Measurements from ENCODE around the gene SMG9. TPM values are rescaled to one million over a fixed set of nuclear protein-coding genes. Genes with fewer than 3 reads are reported as not detected.

SMG9 gene
- polyA plus RNA-seq, 1 of the 3 experiments (the other 2 are of a cell fraction): 24.3 TPM

GRCh38 chr19:43735013-43735412 lies 19.7 kb downstream of the SMG9 start:
- no peak overlapping the region for H3K4me3 ChIP-seq (ENCODE audit: low read depth in 2 of 2, low read length in 1 of 2)
- peaks cover 3% of the 10 kb centered on the region for H3F3A ChIP-seq (replicated peaks; ENCODE audit: insufficient read depth)
- peaks cover 49 to 81% of the 10 kb centered on the region in 2 experiments for H3K36me3 ChIP-seq (replicated peaks in 1 of 2; ENCODE audit: control insufficient read depth in 1 of 2, insufficient read depth in 2 of 2, low read length in 1 of 2)
- H3K9me2 ChIP-seq: no peaks in the 10 kb centered on the region
- no peak overlapping the region for H2AFZ ChIP-seq (ENCODE audit: low read depth)
- DNase-seq: no peak
- peaks cover 0 to 20% of the 10 kb centered on the region in 2 experiments; a peak in 1 of 4 replicates for H3K4me1 ChIP-seq (ENCODE audit: control insufficient read depth in 1 of 2, insufficient read depth in 2 of 2, low read depth in 1 of 2, low read length in 1 of 2)
- H4K20me1 ChIP-seq (ENCODE audit: insufficient read depth): no peaks in the 10 kb centered on the region
- ChIA-PET CTCF (interaction anchor here (1.4 to 4.4 kb wide), 5 partner anchors 11 to 74 kb away, joined by 3 to 27 read pairs (median 4); no protein-coding TSS in a partner anchor), POLR2A (no interaction called here)
- H3K27me3 ChIP-seq (ENCODE audit: insufficient read depth): no peaks in the 10 kb centered on the region
- H3K27ac ChIP-seq (ENCODE audit: low read depth in 2 of 2, low read length in 1 of 2): no peak overlapping the region
- no peak overlapping the region for H3K4me2 ChIP-seq
- no peak for TF ChIP-seq TAF1 (IDR thresholded peaks at IDR 0.05; ENCODE audit: borderline replicate concordance, low read depth, low read length)
- TF ChIP-seq REST (IDR thresholded peaks at IDR 0.05; ENCODE audit: low read depth, low read length): no peak
- no peaks in the 10 kb centered on the region for H3K79me2 ChIP-seq (ENCODE audit: insufficient read depth)
- 92% methylated on average over 6 of the region's 6 CpGs for WGBS (ENCODE audit: low lambda C conversion rate)
- no peak overlapping the region for H3K9ac ChIP-seq
- H3K9me3 ChIP-seq: no peaks in the 10 kb centered on the region

DNA sequence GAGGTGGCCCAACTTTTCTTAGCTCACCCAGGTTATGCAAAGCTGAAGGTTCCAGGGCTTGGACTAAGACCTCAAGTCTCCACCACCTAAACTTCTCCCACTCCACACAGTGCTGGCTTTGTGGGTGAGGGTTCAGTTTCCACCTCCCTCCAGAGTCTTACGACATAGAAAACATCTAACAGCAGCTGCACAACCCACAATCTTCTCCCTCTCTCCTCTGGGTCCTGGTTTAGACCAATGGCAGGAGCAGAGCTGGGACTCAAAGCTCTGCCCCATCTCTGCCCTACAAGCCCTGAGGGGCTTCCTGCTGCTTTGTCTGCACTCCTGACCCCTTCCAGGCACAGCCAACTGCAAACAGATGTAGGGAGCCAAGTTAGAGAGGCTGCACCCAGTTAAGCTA lies 22.9 kb downstream of the SMG9 start:
- Histone ChIP-seq H3F3A (replicated peaks; ENCODE audit: insufficient read depth) (no peaks in the 10 kb centered on the region), H3K27ac (ENCODE audit: low read depth in 2 of 2, low read length in 1 of 2) (peak overlapping the region in 1 of 2 experiments; percentile 50; a peak in 1 of 4 replicates), H3K36me3 (replicated peaks in 1 of 2; ENCODE audit: control insufficient read depth in 1 of 2, insufficient read depth in 2 of 2, low read length in 1 of 2) (peaks cover 35 to 68% of the 10 kb centered on the region in 2 experiments), H3K27me3 (ENCODE audit: insufficient read depth) (no peaks in the 10 kb centered on the region), H3K4me1 (ENCODE audit: control insufficient read depth in 1 of 2, insufficient read depth in 2 of 2, low read depth in 1 of 2, low read length in 1 of 2) (peaks cover 0 to 20% of the 10 kb centered on the region in 2 experiments; a peak in 1 of 4 replicates), H3K9me2 (no peaks in the 10 kb centered on the region), H4K20me1 (ENCODE audit: insufficient read depth) (no peaks in the 10 kb centered on the region), H3K9me3 (no peaks in the 10 kb centered on the region), H3K4me3 (ENCODE audit: low read depth in 2 of 2, low read length in 1 of 2) (no peak overlapping the region), H3K79me2 (ENCODE audit: insufficient read depth) (no peaks in the 10 kb centered on the region), H3K4me2 (no peak overlapping the region), H2AFZ (ENCODE audit: low read depth) (no peak overlapping the region), H3K9ac (no peak overlapping the region)
- DNase-seq: no peak
- TF ChIP-seq SMC3 (IDR thresholded peaks at IDR 0.05; ENCODE audit: low read depth, low read length) (no peak), MEF2A (IDR thresholded peaks at IDR 0.05; ENCODE audit: borderline replicate concordance, low read depth) (no peak), NRF1 (IDR thresholded peaks at IDR 0.05; ENCODE audit: low read depth, low read length) (no peak), GATA2 (CRISPR knock-in tag; IDR thresholded peaks at IDR 0.05) (no peak), RXRA (IDR thresholded peaks at IDR 0.05; ENCODE audit: borderline replicate concordance, low read depth) (no peak), SIN3A (IDR thresholded peaks at IDR 0.05; ENCODE audit: borderline replicate concordance, low read depth, low read length) (no peak), EZH2phosphoT487 (IDR thresholded peaks at IDR 0.05; ENCODE audit: borderline replicate concordance, low read depth) (no peak), USF1 (IDR thresholded peaks at IDR 0.05; ENCODE audit: borderline replicate concordance, low read depth) (no peak), POLR2AphosphoS5 (IDR thresholded peaks at IDR 0.05; ENCODE audit: low read depth, low read length) (no peak), NFIC (IDR thresholded peaks at IDR 0.05; ENCODE audit: borderline replicate concordance) (no peak), ELF1 (IDR thresholded peaks at IDR 0.05) (no peak), TCF12 (IDR thresholded peaks at IDR 0.05) (no peak), IRF3 (IDR thresholded peaks at IDR 0.05; ENCODE audit: low read depth, low read length) (no peak)
- TF ChIP-seq, protein P1, sequence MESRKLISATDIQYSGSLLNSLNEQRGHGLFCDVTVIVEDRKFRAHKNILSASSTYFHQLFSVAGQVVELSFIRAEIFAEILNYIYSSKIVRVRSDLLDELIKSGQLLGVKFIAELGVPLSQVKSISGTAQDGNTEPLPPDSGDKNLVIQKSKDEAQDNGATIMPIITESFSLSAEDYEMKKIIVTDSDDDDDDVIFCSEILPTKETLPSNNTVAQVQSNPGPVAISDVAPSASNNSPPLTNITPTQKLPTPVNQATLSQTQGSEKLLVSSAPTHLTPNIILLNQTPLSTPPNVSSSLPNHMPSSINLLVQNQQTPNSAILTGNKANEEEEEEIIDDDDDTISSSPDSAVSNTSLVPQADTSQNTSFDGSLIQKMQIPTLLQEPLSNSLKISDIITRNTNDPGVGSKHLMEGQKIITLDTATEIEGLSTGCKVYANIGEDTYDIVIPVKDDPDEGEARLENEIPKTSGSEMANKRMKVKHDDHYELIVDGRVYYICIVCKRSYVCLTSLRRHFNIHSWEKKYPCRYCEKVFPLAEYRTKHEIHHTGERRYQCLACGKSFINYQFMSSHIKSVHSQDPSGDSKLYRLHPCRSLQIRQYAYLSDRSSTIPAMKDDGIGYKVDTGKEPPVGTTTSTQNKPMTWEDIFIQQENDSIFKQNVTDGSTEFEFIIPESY (IDR thresholded peaks at IDR 0.05; ENCODE audit: borderline replicate concordance, low read depth): no peak
- TF ChIP-seq, protein P2, sequence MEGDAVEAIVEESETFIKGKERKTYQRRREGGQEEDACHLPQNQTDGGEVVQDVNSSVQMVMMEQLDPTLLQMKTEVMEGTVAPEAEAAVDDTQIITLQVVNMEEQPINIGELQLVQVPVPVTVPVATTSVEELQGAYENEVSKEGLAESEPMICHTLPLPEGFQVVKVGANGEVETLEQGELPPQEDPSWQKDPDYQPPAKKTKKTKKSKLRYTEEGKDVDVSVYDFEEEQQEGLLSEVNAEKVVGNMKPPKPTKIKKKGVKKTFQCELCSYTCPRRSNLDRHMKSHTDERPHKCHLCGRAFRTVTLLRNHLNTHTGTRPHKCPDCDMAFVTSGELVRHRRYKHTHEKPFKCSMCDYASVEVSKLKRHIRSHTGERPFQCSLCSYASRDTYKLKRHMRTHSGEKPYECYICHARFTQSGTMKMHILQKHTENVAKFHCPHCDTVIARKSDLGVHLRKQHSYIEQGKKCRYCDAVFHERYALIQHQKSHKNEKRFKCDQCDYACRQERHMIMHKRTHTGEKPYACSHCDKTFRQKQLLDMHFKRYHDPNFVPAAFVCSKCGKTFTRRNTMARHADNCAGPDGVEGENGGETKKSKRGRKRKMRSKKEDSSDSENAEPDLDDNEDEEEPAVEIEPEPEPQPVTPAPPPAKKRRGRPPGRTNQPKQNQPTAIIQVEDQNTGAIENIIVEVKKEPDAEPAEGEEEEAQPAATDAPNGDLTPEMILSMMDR (IDR thresholded peaks at IDR 0.05): no peak
- ChIA-PET CTCF (interaction anchor here (1.0 to 2.5 kb wide), 7 partner anchors 10 to 78 kb away, joined by 3 to 9 read pairs (median 4); no protein-coding TSS in a partner anchor), POLR2A (interaction anchor here (1.0 kb wide), 1 partner anchor 11 kb away, joined by 3 read pairs; no protein-coding TSS in a partner anchor)
- 100% methylated on average over 1 of the region's 1 CpG for WGBS (ENCODE audit: low lambda C conversion rate)

All from SK-N-SH (cell line).